NCI-H510A (cell line): Measurements from ENCODE around the gene C2orf72.
A peak's percentile ranks its signal among the peaks of the same experiment; 100 is the strongest.
"Not testable (repeated sequence)": the region's sequence is repeated elsewhere in the genome, so short reads cannot be mapped to it uniquely, and the experiment has no call there.

Experiments
- DNase-seq: peaks from one replicate; lab custom pipeline; 2025; lab: John Stamatoyannopoulos, UW

The C2orf72 gene

GRCh38 chr2:231046916-231047273, 9.6 kb downstream of the C2orf72 start:
- DNase-seq, result no peak

DNA sequence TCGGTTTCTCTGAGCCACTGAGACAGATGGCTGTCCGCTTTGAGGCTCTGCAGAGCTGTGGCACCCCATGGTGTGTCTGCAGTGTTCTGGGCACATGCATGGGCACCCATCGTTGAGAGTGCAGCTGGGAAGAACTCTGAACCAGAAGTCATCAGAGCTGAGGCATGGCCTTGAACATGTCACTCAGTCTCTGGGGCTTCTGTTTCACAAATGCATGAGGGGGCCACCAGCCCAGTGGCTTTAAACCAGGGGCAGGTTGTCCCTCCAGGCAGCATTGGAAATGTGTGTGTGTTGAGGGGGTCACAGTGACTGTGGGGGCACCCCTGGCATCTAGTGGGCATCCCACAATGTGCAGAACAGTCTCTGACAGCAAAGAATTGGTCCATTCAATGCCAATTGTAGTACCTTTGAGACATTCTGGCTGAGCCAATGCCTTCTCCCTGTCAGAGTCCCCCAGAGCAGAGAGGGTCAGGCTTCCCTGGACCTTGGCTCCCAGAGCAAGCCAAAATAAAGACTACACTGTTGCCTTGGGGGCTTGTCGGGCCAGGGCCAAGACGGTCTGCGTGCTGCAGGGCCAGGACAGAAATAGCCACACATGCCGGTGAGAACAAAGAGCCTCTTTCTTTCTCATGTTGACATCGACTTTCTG, 10.1 kb downstream of the C2orf72 start:
- DNase-seq, result no peak

- no peak for DNase-seq
These were observed 10.9 kb downstream of the C2orf72 start for GRCh38 chr2:231047923-231048915.

DNA sequence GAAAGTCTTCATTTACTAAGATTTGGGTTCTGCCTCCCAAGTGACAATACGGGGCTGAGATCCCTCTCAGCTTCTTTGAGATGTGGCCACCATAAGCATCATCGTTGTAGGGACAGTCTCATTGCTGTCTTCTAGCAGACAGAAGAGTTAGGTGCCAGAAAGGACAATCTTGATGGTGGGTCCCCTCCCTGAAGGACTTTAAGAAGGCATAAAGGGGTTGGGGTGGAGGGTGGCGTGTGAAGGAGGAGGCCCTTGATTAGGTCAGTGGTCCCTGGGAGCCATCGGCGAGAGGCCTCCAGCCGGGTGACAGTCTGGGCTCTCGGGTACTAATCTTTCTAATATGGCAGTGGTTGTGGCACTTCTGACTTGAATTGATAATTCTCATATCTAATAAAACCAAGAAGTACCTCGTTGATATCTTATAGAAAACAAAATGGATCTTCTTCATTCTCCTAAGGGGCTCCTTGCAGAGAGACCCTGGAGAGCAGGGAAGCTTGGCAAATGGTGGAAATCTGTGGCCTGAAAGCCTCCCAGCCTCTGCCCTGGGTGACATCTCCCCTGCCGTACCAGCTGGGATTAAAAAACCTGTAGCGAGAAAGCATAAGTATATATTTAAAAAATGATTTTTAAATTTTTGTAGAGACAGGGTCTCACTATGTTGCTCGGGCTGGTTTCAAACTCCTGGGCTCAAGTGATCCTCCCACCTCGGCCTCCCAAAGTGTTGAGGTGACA, 12.1 kb downstream of the C2orf72 start:
- DNase-seq, result no peak

DNA sequence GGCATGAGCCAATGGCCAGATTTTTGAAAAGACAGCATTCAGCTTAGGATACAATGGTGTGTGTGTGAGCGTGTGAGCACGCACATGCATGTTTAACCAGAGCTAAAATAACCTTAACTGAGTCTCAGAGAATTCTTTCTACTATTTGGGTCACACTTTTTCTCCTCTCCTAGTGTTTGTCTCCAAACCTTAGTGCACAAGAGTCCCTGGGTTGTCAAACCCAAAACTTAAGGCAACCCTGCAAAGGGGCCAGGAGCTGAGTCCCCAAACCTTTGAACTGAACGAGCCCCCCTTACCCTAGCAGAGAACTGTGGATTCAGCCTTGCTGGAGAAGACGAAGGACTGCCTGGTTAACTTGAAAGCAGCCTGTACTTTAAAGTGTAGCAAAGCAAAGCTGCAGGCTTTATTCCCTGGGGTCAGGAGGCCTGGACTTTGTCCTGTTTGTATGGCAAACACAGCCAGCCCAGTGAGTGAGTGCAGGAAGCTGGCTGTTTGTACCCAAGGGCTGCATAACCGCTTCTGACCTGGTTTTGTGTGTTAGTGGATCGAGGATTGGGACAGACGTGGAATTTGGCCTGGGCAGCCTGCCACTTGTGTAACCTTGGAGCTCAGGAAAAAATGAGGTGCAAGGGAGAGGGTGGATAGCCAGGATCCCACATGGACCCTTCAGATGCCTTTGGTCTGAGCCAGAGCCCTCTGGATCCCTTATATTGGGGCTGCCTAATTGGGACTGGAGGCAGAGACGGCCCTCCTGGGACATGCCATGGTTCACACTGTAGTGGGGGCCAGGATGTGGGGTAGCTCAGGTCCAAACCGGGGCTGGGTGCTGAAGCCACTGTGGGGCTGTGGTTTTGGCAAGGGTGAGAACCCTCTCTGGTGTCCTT, 12.9 kb downstream of the C2orf72 start:
- DNase-seq, result no peak

DNA sequence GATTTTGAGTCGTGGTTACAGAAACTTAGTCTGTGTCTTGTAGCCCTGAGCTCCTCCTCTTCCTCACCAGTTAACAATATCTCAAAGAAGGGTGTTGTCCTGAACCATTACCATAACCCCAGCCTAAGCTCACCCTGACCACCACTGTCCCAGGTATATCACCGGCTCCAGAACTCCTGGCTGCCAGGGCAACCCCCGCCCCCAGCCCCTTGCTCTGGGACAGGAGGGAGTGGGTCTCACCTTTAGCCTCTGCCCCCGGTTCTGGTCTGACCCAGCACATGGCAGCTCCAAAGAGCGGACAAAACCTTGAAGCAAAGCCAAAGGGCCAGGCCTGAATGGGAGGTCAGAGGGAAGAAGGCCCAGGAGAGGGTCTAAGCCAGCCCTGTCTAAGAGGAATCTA, 13.8 kb downstream of the C2orf72 start:
- no peak for DNase-seq

- peak; percentile 90 for DNase-seq
These were observed 15.4 kb downstream of the C2orf72 start for GRCh38 chr2:231052494-231053451.

- DNase-seq, result no peak
These were observed 16.5 kb downstream of the C2orf72 start for GRCh38 chr2:231053846-231054245.

DNA sequence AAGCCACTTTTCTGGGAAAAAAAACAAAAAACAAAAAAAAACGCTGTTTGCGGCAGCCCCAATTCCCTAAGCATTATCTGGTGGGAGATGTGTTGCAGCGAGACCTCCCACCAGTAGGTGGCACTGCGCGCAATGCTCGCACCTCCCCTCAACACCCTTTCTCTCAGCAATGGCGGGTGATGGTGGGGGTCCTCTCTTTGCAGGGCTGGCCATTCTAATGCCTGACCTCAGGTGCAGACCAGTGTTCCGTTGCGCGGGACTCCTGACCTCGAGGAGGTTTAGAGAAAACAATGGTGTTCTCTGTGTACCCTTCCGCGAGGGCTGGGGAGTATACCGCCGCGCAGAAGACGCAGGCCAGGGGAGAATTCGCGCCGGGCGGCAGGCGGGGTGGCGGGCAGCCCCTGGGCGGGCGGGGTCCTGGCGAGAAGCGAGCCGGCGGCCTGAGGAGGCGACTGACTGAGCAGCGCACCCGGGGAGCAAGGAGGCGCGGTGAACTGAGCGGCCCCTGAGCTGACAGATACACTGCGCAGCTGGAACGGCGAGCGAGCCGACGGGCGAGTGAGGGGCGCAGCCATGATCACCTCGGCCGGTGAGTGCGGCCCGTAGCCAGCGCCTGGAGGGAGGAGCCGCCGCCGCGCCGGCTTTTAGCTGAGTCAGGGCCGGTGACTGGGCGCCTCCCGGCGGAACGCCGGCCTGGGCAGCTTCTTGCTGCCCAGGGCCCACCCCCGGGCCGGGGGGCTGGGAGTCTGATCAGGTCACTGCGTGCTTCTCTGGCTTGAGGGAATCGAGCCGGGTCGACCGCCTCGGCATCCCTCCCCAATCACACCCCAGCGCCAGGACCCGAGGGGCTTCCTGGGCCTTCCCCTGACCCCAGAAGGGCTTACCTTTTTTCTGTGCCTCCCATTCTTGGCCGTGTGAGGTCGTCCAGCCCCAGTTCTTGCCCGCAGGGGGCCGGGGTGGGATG, 19.4 kb downstream of the C2orf72 start, which contains the start of gene PSMD1:
TSS of gene PSMD1 (plus strand) at position 415 of the 964 bp plus-strand sequence. CDS start at position 574, 159 bp downstream.
- peak; percentile 91 for DNase-seq

DNA sequence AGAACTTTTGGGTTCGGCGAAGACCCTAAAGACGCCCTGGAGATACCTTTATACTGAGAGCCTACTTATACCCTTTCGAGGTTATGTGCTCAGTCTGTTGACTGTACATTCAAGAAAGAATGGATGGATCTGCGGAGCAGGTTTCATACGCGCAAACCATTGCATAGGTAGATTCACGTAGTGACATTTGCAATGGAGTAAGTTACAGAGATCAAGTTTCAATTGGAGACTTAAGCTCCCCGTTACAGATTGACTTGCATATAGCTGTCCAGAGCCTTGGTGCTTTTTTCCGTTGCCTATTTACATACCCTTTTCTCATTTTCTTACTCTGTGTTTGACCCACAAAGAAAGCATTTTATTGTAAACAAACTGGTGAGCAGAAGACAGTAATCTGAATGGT, 20.3 kb downstream of the C2orf72 start:
- peak; percentile 8 for DNase-seq

DNA sequence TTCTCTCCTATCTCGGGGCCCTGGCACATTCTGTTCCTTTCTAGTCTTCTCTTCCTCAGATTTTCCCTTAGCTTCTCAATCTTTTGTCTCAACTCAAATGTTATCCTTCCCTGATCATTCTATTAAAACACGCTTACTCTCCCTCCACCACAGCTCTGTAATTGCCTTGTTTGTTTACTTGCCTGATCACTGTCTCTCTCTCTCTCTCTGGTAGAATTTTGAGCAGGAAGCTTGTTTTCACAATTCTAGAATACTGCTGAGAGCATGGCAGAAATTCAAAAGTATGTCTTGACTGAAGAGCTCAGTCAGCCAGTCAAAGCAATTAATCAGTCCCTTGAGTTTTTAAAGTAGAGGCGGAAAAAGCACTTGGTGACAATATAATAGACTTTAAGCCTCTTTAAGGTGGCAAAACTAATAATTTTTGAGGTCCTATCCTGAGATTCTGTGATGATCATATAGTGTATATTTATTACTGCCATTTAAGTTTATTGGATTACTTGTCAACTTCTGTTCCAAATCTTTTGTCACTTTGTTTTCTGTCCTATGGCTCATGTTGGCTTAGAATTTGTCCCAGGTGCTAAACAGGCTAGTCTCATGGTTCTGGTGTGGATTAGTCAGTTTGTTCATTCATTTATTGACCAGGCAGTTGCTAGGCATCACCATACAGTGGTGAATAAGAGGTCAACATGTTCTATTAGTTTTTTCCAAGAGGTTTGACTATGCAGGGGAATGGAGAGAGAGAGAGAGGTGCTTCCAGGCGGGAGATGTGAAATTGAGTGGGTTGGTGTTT, 21.6 kb downstream of the C2orf72 start:
- no peak for DNase-seq

DNA sequence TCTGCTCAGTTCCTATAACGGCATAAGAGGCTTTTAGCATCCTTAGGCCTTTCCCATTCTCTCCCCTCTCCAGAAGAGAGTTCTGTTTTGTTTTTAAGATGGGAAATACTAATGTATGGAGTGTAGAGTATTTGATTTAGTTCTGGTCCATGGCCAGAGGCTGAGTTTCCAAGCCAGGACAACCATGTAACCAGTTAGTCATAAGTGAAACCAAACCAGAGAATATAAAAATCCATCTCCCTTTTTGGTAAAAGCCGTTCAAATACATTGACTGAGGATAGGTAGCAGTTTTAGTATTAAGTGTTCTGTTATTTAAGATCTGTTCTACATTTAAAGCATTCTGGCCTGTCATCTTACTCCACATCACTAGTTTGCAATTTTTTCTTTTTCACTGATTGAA, 22.4 kb downstream of the C2orf72 start:
- DNase-seq, result no peak

- no peak for DNase-seq
These were observed 25.5 kb downstream of the C2orf72 start for GRCh38 chr2:231062776-231063175.

DNA sequence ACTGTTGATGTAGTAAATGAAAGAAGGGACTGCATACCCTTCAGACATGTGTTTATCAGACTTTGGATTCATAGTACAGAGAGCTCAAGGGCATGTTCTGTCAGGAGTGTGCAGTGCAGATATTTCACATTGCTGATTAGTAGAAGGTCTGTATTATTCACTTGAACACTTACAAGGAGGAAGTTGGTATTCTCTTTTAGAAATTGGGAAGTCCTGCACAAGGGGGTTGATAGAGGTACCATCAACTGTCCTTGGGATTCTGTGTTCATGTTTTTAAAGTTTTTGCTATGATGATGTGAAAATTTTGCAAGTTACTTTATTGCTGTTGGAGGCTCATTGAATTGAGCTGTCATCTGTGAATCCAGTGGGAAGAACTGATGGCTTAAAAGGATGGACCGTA, 26.0 kb downstream of the C2orf72 start:
- DNase-seq, result no peak

DNA sequence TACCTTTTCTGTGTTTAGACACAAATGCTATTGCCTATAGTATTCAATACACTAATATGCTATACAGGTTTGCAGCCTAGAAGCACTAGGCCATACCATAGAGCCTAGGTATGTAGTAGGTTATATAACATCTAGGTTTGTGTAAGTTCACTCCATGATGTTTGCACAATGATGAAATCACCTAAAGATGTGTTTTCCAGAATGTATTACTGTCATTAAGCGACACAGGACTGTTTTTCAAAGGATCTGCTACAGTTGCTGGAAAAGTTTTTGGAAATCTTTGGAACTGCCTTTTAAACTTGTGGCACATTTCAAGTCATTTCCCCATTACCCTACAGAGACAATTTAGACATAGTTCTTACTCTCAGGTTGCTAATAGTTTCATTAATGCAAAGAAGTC, 28.6 kb downstream of the C2orf72 start:
- no peak for DNase-seq

GRCh38 chr2:231067531-231067930, 30.2 kb downstream of the C2orf72 start:
- DNase-seq, result not testable (repeated sequence)

DNA sequence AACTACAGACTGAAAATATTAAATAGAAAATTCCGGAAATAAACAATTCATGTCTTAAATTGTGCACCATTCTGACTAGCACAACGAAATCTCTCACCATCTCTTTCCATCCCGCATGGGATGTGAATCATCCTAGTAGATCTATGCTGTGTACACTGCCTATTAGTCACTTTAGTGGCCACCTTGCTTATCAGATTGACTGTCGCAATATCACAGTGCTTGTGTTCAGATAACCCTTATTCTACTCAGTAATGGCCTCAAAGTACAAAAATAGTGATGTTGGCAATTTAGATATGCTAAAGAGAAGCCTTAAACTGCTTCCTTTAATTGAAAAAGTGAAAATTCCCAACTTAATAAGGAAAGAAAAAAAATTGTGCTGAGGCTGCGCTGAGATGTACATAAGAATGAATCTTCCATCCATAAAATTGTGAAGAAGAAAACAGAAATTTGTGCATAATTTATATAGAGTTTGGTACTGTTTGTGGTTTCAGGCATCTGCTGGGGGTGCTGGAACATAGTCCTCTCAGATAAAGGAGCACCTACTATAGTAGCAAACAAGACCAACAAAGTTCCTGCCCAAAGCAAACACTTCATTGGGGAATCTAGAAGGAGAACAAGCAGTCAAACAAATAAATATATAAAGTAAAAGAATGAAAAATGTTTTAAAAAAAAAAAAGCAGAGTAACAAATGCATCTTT, 31.4 kb downstream of the C2orf72 start:
- DNase-seq, result no peak
